Naive thymus-derived CD4-positive, alpha-beta T cell (primary cell): Measurements from ENCODE around the gene EEA1. TPM values are rescaled to one million over a fixed set of nuclear protein-coding genes. Genes with fewer than 3 reads are reported as not detected.

Experiments used
- ATAC-seq: fragments of 150-1000 bp; cut with Tn5 transposase; 2 replicates; pipeline ENCODE4 v1.10.0; 2021; ENCODE audit warnings: mild to moderate bottlenecking, moderate library complexity
- CTCF ChIA-PET: fragments of 350-600 bp; sonication (Branson Sonifier 250); formaldehyde crosslinking; loops from one replicate; lab custom pipeline; 2021; ENCODE audit warnings: antibody characterized with exemption; lab: Charles Lee
- POLR2A ChIA-PET: fragments of 350-600 bp; sonication (Branson Sonifier 250); formaldehyde crosslinking; loops from one replicate; lab custom pipeline; 2021; ENCODE audit warnings: antibody characterized with exemption, inconsistent platforms; lab: Charles Lee
- DNase-seq, 9 donors: peaks; one replicate each; pipeline versions ENCODE4 v3.0.0 to v3.0.0-alpha.2; 2020 to 2022; ENCODE audit warnings: mixed read lengths in 1 of 9
- H3K27ac ChIP-seq: one replicate; pipeline ENCODE4 v1.7.0; 2013; ENCODE audit warnings: mild to moderate bottlenecking, low read depth, low read length, moderate library complexity
- H3K27me3 ChIP-seq, 2 donors: one replicate each; pipeline ENCODE4 v1.7.0; 2013; ENCODE audit warnings: low read length in 2 of 2, mild to moderate bottlenecking in 2 of 2, moderate library complexity in 2 of 2; ENCODE audit not compliant: control insufficient read depth in 2 of 2, insufficient read depth in 2 of 2
- H3K36me3 ChIP-seq, 3 experiments: 1 replicate in 2 of 3; 2 replicates in 1 of 3; pipeline ENCODE4 v1.7.0; 2013; ENCODE audit warnings: low read length in 3 of 3, mild to moderate bottlenecking in 3 of 3, moderate library complexity in 1 of 3; ENCODE audit not compliant: insufficient read depth in 3 of 3, control insufficient read depth in 2 of 3
- H3K4me1 ChIP-seq, 2 donors: one replicate each; pipeline ENCODE4 v1.7.0; 2013; ENCODE audit warnings: low read length in 2 of 2, mild to moderate bottlenecking in 2 of 2, moderate library complexity in 1 of 2; ENCODE audit not compliant: control insufficient read depth in 2 of 2, insufficient read depth in 2 of 2
- H3K4me3 ChIP-seq: 2 replicates; pipeline ENCODE4 v1.7.0; 2013; ENCODE audit warnings: mild to moderate bottlenecking, low read length
- H3K9me3 ChIP-seq, 3 experiments: 1 replicate in 2 of 3; 2 replicates in 1 of 3; pipeline ENCODE4 v1.7.0; 2013; ENCODE audit warnings: low read length in 3 of 3; ENCODE audit not compliant: control insufficient read depth in 2 of 3
- H3K27ac Mint-ChIP-seq, 9 donors: one replicate each; pipeline ENCODE4 v1.8.0; 2020 to 2022; ENCODE audit warnings: mixed read lengths in 9 of 9, mild to moderate bottlenecking in 8 of 9, moderate library complexity in 5 of 9, inconsistent platforms in 2 of 9
- H3K27me3 Mint-ChIP-seq, 5 donors: one replicate each; pipeline ENCODE4 v1.8.0; 2021 to 2022; ENCODE audit warnings: mixed read lengths in 5 of 5, mild to moderate bottlenecking in 1 of 5
- H3K36me3 Mint-ChIP-seq, 5 donors: one replicate each; pipeline ENCODE4 v1.8.0; 2020 to 2022; ENCODE audit warnings: mixed read lengths in 5 of 5, mild to moderate bottlenecking in 3 of 5, inconsistent platforms in 1 of 5
- H3K4me1 Mint-ChIP-seq, 7 donors: one replicate each; pipeline ENCODE4 v1.8.0; 2020 to 2022; ENCODE audit warnings: mixed read lengths in 7 of 7, mild to moderate bottlenecking in 3 of 7, inconsistent platforms in 1 of 7
- H3K4me3 Mint-ChIP-seq, 10 donors: one replicate each; pipeline ENCODE4 v1.8.0; 2020 to 2022; ENCODE audit warnings: mild to moderate bottlenecking in 10 of 10, mixed read lengths in 10 of 10, moderate library complexity in 6 of 10, inconsistent platforms in 2 of 10
- H3K9me3 Mint-ChIP-seq, 11 donors: one replicate each; pipeline ENCODE4 v1.8.0; 2020 to 2022; ENCODE audit warnings: mixed read lengths in 11 of 11, mild to moderate bottlenecking in 4 of 11, inconsistent platforms in 1 of 11, moderate library complexity in 1 of 11
- intact Hi-C, 2 donors: fragments of 100-400 bp; cut with micrococcal nuclease; formaldehyde crosslinking; loops; one replicate each; pipeline ENCODE4 v1.15.1; 2023
- polyA plus RNA-seq, 2 donors: library from polyadenylated mRNA; unstranded; fragments of 300-500 nt; fragmentation: Illumina TruSeq; gene quantifications; one replicate each; pipeline ENCODE4 v1.2.3, GENCODE V29; 2021
- total RNA-seq, 6 experiments: library from RNA in 5 of 6; stranded (reverse) in 5 of 6; gene quantifications; 1 replicate in 5 of 6; 2 replicates in 1 of 6; pipeline ENCODE4 v1.2.3 and lab custom pipeline; 2021 to 2026

Gene EEA1
- total and polyA plus RNA-seq, 7 experiments from 2014 or later: 20.9 to 28.3 (median 22.2) TPM

- Mint-ChIP-seq H3K27me3 (no peaks in the 10 kb centered on the region), H3K4me3 (peak overlapping the region in 1 of 10 donors; percentile 12), H3K36me3 (peaks cover 5 to 65% (median 29%) of the 10 kb centered on the region in 5 donors), H3K9me3 (no peaks in the 10 kb centered on the region), H3K27ac (peak overlapping the region in 2 of 9 donors; percentile 38 to 73), H3K4me1 (peaks cover 4 to 37% (median 24%) of the 10 kb centered on the region in 7 donors)
- Histone ChIP-seq H3K36me3 (peaks cover 0 to 11% (median 0%) of the 10 kb centered on the region in 3 experiments), H3K27me3 (no peaks in the 10 kb centered on the region), H3K27ac (no peak overlapping the region), H3K9me3 (no peaks in the 10 kb centered on the region), H3K4me3 (no peak overlapping the region), H3K4me1 (no peaks in the 10 kb centered on the region)
- ChIA-PET CTCF (interaction anchor here (0.6 to 0.9 kb wide), 3 partner anchors 17 to 1520 kb away, joined by 3 read pairs; no protein-coding TSS in a partner anchor), POLR2A (interaction anchor here (0.6 kb wide), 1 partner anchor 12 kb away, joined by 3 read pairs; no protein-coding TSS in a partner anchor)
- DNase-seq (no peak), ATAC-seq (no peak)
- intact Hi-C loops: no loop called here
Measured at GRCh38 chr12:92877904-92878303, 51.2 kb downstream of the EEA1 start.

GRCh38 chr12:92876496-92876895, 52.6 kb downstream of the EEA1 start:
- ChIA-PET POLR2A (interaction anchor here (0.9 kb wide), 1 partner anchor 11 kb away, joined by 3 read pairs; no protein-coding TSS in a partner anchor), CTCF (interaction anchor here (0.7 to 1.4 kb wide), 3 partner anchors 28 to 92 kb away, joined by 3 to 4 read pairs (median 3); no protein-coding TSS in a partner anchor)
- H3K9me3 Mint-ChIP-seq: no peaks in the 10 kb centered on the region
- peaks cover 5 to 58% (median 23%) of the 10 kb centered on the region in 5 donors for H3K36me3 Mint-ChIP-seq
- H3K27me3 ChIP-seq: no peaks in the 10 kb centered on the region
- no peak overlapping the region for H3K4me3 Mint-ChIP-seq
- peaks cover 4 to 45% (median 34%) of the 10 kb centered on the region in 7 donors for H3K4me1 Mint-ChIP-seq
- H3K9me3 ChIP-seq: no peaks in the 10 kb centered on the region
- H3K4me1 ChIP-seq: no peaks in the 10 kb centered on the region
- no peak for ATAC-seq
- H3K4me3 ChIP-seq: no peak overlapping the region
- intact Hi-C loops: no loop called here
- H3K27me3 Mint-ChIP-seq: no peaks in the 10 kb centered on the region
- H3K27ac Mint-ChIP-seq: no peak overlapping the region
- H3K36me3 ChIP-seq: peaks cover 0 to 11% (median 0%) of the 10 kb centered on the region in 3 experiments
- DNase-seq: no peak
- H3K27ac ChIP-seq: no peak overlapping the region

GRCh38 chr12:92871116-92871515, 58.0 kb downstream of the EEA1 start:
- ChIA-PET CTCF (no interaction called here), POLR2A (no interaction called here)
- H3K27me3 Mint-ChIP-seq: no peaks in the 10 kb centered on the region
- DNase-seq: no peak
- H3K4me1 Mint-ChIP-seq: peaks cover 6 to 41% (median 23%) of the 10 kb centered on the region in 7 donors
- Histone ChIP-seq H3K27me3 (no peaks in the 10 kb centered on the region), H3K36me3 (no peaks in the 10 kb centered on the region), H3K4me1 (no peaks in the 10 kb centered on the region), H3K27ac (no peak overlapping the region), H3K9me3 (no peaks in the 10 kb centered on the region), H3K4me3 (no peak overlapping the region)
- H3K9me3 Mint-ChIP-seq: no peaks in the 10 kb centered on the region
- H3K4me3 Mint-ChIP-seq: no peak overlapping the region
- intact Hi-C loops: no loop called here
- H3K36me3 Mint-ChIP-seq: peaks cover 0 to 12% (median 1%) of the 10 kb centered on the region in 5 donors
- no peak overlapping the region for H3K27ac Mint-ChIP-seq
- ATAC-seq: no peak

- no peaks in the 10 kb centered on the region for H3K27me3 ChIP-seq
- intact Hi-C loops: loop anchor here in 1 of 2 donors (2.0 kb wide), 1 partner anchor 14 kb away; no protein-coding TSS in a partner anchor
- peaks cover 9 to 22% (median 13%) of the 10 kb centered on the region in 5 donors for H3K36me3 Mint-ChIP-seq
- no peak overlapping the region for H3K27ac Mint-ChIP-seq
- DNase-seq (no peak), ATAC-seq (no peak)
- CTCF ChIA-PET: no interaction called here
- no peaks in the 10 kb centered on the region for H3K27me3 Mint-ChIP-seq
- POLR2A ChIA-PET: no interaction called here
- H3K4me1 Mint-ChIP-seq: peaks cover 8 to 38% (median 23%) of the 10 kb centered on the region in 7 donors
- peaks cover 0 to 5% (median 0%) of the 10 kb centered on the region in 3 experiments for H3K36me3 ChIP-seq
- no peak overlapping the region for H3K4me3 Mint-ChIP-seq
- H3K4me1 ChIP-seq: peaks cover 0 to 3% of the 10 kb centered on the region in 2 donors
- no peaks in the 10 kb centered on the region for H3K9me3 ChIP-seq
- H3K27ac ChIP-seq: no peak overlapping the region
- H3K9me3 Mint-ChIP-seq: no peaks in the 10 kb centered on the region
- no peak overlapping the region for H3K4me3 ChIP-seq
Measured at GRCh38 chr12:92866418-92866817, 62.7 kb downstream of the EEA1 start.

GRCh38 chr12:92863251-92863650, 65.8 kb downstream of the EEA1 start:
- ATAC-seq (no peak), DNase-seq (no peak)
- ChIA-PET CTCF (interaction anchor here (0.6 kb wide), 2 partner anchors 37 to 39 kb away, joined by 3 to 4 read pairs; no protein-coding TSS in a partner anchor), POLR2A (no interaction called here)
- H3K27ac ChIP-seq: no peak overlapping the region
- peaks cover 14 to 47% (median 39%) of the 10 kb centered on the region in 5 donors for H3K36me3 Mint-ChIP-seq
- intact Hi-C loops: no loop called here
- H3K27ac Mint-ChIP-seq: peak overlapping the region in 2 of 9 donors; percentile 13 to 14
- no peaks in the 10 kb centered on the region for H3K27me3 ChIP-seq
- peaks cover 0 to 23% (median 0%) of the 10 kb centered on the region in 3 experiments for H3K36me3 ChIP-seq
- no peak overlapping the region for H3K4me3 ChIP-seq
- H3K4me1 ChIP-seq: peaks cover 0 to 3% of the 10 kb centered on the region in 2 donors
- H3K4me1 Mint-ChIP-seq: peaks cover 8 to 33% (median 20%) of the 10 kb centered on the region in 7 donors
- no peaks in the 10 kb centered on the region for H3K9me3 ChIP-seq
- H3K9me3 Mint-ChIP-seq: peaks cover 0 to 1% (median 0%) of the 10 kb centered on the region in 11 donors
- H3K4me3 Mint-ChIP-seq: no peak overlapping the region
- no peaks in the 10 kb centered on the region for H3K27me3 Mint-ChIP-seq

GRCh38 chr12:92861381-92861780, 67.7 kb downstream of the EEA1 start:
- H3K27me3 ChIP-seq: no peaks in the 10 kb centered on the region
- H3K9me3 ChIP-seq: no peaks in the 10 kb centered on the region
- POLR2A ChIA-PET: no interaction called here
- ATAC-seq (no peak), DNase-seq (no peak)
- H3K4me3 Mint-ChIP-seq: no peak overlapping the region
- peaks cover 8 to 33% (median 20%) of the 10 kb centered on the region in 7 donors for H3K4me1 Mint-ChIP-seq
- peaks cover 0 to 33% (median 0%) of the 10 kb centered on the region in 3 experiments for H3K36me3 ChIP-seq
- H3K27me3 Mint-ChIP-seq: no peaks in the 10 kb centered on the region
- no peak overlapping the region for H3K27ac ChIP-seq
- peak overlapping the region in 1 of 9 donors; percentile 28 for H3K27ac Mint-ChIP-seq
- H3K4me1 ChIP-seq: peaks cover 0 to 3% of the 10 kb centered on the region in 2 donors
- CTCF ChIA-PET: no interaction called here
- peaks cover 21 to 55% (median 53%) of the 10 kb centered on the region in 5 donors for H3K36me3 Mint-ChIP-seq
- H3K9me3 Mint-ChIP-seq: peaks cover 0 to 3% (median 0%) of the 10 kb centered on the region in 11 donors
- intact Hi-C loops: no loop called here
- no peak overlapping the region for H3K4me3 ChIP-seq
